Measurements from ENCODE around the gene VPS33A. TPM values are rescaled to one million over a fixed set of nuclear protein-coding genes. Genes with fewer than 3 reads are reported as not detected.
"Not testable (repeated sequence)": the region's sequence is repeated elsewhere in the genome, so short reads cannot be mapped to it uniquely, and the experiment has no call there.

The VPS33A gene
- polyA plus RNA-seq, 1 donor, result 18.3 TPM

GRCh38 chr12:122206111-122206881 lies 60.0 kb downstream of the VPS33A start:
- no CpG with 5 or more reads among the region's 27 CpGs for WGBS (ENCODE audit: insufficient coverage, low lambda C conversion rate)
- Histone ChIP-seq H3K9me3 (ENCODE audit: control insufficient read depth, low read depth, low read length) (no peaks in the 10 kb centered on the region), H3K36me3 (ENCODE audit: control insufficient read depth, insufficient read depth, low read length) (peaks cover 41% of the 10 kb centered on the region), H3K27me3 (ENCODE audit: control insufficient read depth, insufficient read depth, low read length) (peaks cover 30% of the 10 kb centered on the region), H3K4me1 (ENCODE audit: control insufficient read depth, insufficient read depth, low read length) (peaks cover 11% of the 10 kb centered on the region), H3K27ac (ENCODE audit: low read length) (no peak overlapping the region), H3K4me3 (ENCODE audit: low read length) (no peak overlapping the region)
- no peak for DNase-seq

DNA sequence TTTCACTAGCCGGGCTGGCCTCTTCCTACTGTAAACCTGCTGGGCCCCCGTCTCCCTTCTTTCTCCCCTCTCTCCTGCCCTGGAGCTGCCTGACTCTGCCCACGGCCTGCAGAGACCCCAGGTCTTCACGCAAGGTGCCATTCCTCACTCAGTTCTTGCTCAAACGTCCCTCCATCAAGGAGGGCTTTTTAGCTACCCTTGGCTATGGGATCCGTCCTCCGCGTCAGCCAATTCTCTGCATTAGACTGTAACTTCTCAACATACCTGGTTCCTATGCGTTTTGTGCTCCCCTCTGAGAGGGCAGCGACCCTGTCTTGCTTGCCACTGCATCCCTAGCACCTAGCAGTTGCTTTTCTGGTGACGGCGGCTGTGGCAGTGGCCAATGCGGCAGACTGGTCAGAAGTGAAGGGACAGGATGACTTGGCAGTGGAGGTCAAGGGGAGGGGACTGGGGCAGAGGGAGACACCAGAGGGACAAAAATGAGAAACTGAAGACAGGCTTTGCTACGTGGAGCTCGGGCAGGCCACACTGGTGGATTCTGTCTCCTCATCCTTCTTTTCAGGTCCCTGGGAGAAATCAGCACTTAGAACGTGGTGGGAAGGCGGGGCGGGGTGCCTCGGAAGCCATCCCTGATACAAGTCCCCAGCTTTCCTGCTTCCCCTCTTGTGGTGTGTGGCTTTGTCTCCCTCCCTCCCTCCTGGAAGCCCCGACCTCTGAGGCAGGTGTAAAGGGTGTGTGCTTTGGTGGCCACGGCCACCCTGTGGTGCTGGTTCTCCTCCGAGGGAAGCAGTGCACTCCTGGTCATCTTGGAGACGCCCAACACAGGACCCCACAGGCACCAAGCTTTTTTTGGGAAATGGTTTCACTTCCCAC lies 61.0 kb downstream of the VPS33A start:
- DNase-seq, result no peak
- H3K9me3 ChIP-seq (ENCODE audit: control insufficient read depth, low read depth, low read length), result no peaks in the 10 kb centered on the region
- H3K4me3 ChIP-seq (ENCODE audit: low read length), result no peak overlapping the region
- WGBS (ENCODE audit: insufficient coverage, low lambda C conversion rate), result 50% methylated on average over 2 of the region's 23 CpGs
- peaks cover 31% of the 10 kb centered on the region for H3K36me3 ChIP-seq (ENCODE audit: control insufficient read depth, insufficient read depth, low read length)
- H3K4me1 ChIP-seq (ENCODE audit: control insufficient read depth, insufficient read depth, low read length), result peaks cover 21% of the 10 kb centered on the region
- H3K27me3 ChIP-seq (ENCODE audit: control insufficient read depth, insufficient read depth, low read length), result peaks cover 30% of the 10 kb centered on the region
- H3K27ac ChIP-seq (ENCODE audit: low read length), result no peak overlapping the region

DNA sequence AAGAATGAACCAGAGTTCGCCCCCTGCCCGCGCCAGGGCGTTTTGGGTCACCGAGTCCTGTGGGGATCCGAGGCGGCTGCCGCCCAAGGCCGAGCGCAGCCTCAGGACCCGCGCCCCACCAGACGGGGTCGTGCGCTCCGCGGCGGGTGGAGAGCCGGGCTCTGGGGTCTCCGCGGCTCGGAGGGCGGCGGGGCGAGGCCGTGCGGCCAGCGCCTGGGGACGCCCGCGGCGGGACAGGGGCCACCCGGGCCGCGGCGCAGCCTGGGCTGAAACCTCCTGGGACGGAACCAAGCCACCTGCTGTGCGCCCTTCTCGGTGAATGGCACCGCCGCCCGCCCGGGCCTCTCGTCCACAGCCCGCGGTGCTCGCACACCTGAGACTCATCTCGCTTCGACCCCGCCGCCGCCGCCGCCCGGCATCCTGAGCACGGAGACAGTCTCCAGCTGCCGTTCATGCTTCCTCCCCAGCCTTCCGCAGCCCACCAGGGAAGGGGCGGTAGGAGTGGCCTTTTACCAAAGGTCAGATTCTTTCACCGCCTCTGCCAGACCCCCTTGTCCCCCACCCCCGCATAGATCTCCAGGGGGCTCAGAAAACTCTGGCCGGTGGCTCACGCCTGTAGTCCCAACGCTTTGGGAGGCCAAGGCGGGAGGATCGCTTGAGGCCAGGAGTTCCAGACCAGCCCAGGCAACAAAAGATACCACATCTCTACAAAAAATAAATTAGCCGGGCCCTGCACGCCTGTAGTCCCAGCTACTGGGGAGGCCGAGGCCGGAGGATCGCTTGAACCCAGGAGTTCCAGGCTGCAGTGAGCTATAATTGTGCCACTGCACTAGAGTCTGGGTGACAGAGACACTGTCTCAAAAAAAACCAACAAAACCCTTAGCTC lies 61.9 kb downstream of the VPS33A start:
- no peak overlapping the region for H3K4me3 ChIP-seq (ENCODE audit: low read length)
- peaks cover 30% of the 10 kb centered on the region for H3K27me3 ChIP-seq (ENCODE audit: control insufficient read depth, insufficient read depth, low read length)
- no CpG with 5 or more reads among the region's 71 CpGs for WGBS (ENCODE audit: insufficient coverage, low lambda C conversion rate)
- H3K4me1 ChIP-seq (ENCODE audit: control insufficient read depth, insufficient read depth, low read length), result peaks cover 25% of the 10 kb centered on the region
- no peak overlapping the region for H3K27ac ChIP-seq (ENCODE audit: low read length)
- DNase-seq, result no peak
- no peaks in the 10 kb centered on the region for H3K9me3 ChIP-seq (ENCODE audit: control insufficient read depth, low read depth, low read length)
- H3K36me3 ChIP-seq (ENCODE audit: control insufficient read depth, insufficient read depth, low read length), result peaks cover 25% of the 10 kb centered on the region

DNA sequence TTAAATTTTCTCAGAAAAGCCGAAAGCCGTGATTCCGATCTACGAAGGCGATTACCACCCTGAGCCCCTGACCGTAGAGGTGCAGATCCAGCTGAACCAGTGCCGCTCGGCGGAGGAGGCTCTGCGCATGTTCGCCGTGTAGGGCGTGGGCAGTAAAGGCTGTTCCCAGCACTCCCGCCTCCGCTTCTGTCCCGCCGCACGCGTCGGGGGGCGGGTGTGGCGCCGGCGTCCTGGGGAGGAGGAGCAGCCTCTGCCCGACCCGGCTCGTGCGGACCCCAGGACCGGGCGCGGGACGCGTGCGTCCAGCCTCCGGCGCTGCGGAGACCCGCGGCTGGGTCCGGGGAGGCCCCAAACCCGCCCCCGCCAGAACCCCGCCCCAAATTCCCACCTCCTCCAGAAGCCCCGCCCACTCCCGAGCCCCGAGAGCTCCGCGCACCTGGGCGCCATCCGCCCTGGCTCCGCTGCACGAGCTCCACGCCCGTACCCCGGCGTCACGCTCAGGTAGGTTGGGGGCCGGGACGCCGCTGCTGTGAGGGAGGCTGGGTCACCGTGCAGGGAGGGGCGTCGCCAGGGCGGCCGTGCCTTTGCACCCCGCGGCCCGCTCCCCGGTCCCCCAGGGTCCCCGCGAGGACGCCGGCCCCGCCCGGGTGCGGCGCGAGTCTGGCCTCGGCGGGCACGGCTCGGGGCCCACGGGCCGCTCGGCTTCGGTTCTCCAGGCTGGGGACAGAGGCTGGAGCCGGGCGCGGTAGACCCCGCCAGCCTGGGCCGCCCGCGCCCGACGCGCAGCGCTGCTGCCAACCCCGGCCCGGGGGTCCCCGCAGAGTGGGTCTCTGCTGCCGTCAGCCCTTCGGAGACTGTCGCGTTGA lies 62.8 kb downstream of the VPS33A start, which contains the start of gene B3GNT4:
TSS of gene B3GNT4 (plus strand) at position 409 of the 866 bp plus-strand sequence. CDS start 910 bp downstream, outside the sequence.
- peak; percentile 64 to 79 for DNase-seq
- H3K27ac ChIP-seq (ENCODE audit: low read length), result no peak within 1 kb of the TSS
- H3K4me3 ChIP-seq (ENCODE audit: low read length), result peak within 1 kb of the TSS; percentile 50
- H3K36me3 ChIP-seq (ENCODE audit: control insufficient read depth, insufficient read depth, low read length), result peaks cover 19% of the 10 kb centered on the region
- H3K9me3 ChIP-seq (ENCODE audit: control insufficient read depth, low read depth, low read length), result no peaks in the 10 kb centered on the region
- peaks cover 30% of the 10 kb centered on the region for H3K27me3 ChIP-seq (ENCODE audit: control insufficient read depth, insufficient read depth, low read length)
- no CpG with 5 or more reads among the region's 104 CpGs for WGBS (ENCODE audit: insufficient coverage, low lambda C conversion rate)
- H3K4me1 ChIP-seq (ENCODE audit: control insufficient read depth, insufficient read depth, low read length), result peaks cover 25% of the 10 kb centered on the region

GRCh38 chr12:122202811-122203210 lies 63.5 kb downstream of the VPS33A start:
- no CpG with 5 or more reads among the region's 19 CpGs for WGBS (ENCODE audit: insufficient coverage, low lambda C conversion rate)
- H3K27me3 ChIP-seq (ENCODE audit: control insufficient read depth, insufficient read depth, low read length), result peaks cover 30% of the 10 kb centered on the region

GRCh38 chr12:122202017-122202416 lies 64.3 kb downstream of the VPS33A start:
- H3K36me3 ChIP-seq (ENCODE audit: control insufficient read depth, insufficient read depth, low read length), result peaks cover 4% of the 10 kb centered on the region
- DNase-seq, result no peak
- no peaks in the 10 kb centered on the region for H3K9me3 ChIP-seq (ENCODE audit: control insufficient read depth, low read depth, low read length)
- peaks cover 30% of the 10 kb centered on the region for H3K27me3 ChIP-seq (ENCODE audit: control insufficient read depth, insufficient read depth, low read length)
- WGBS (ENCODE audit: insufficient coverage, low lambda C conversion rate), result no CpG with 5 or more reads among the region's 6 CpGs
- H3K4me1 ChIP-seq (ENCODE audit: control insufficient read depth, insufficient read depth, low read length), result peaks cover 25% of the 10 kb centered on the region
- H3K4me3 ChIP-seq (ENCODE audit: low read length), result no peak overlapping the region
- H3K27ac ChIP-seq (ENCODE audit: low read length), result no peak overlapping the region

More at GRCh38 chr12:122202811-122203210, 63.5 kb downstream of the VPS33A start:
- not testable (repeated sequence) for H3K27ac ChIP-seq (ENCODE audit: low read length); DNase-seq; H3K9me3 ChIP-seq (ENCODE audit: control insufficient read depth, low read depth, low read length)
- Histone ChIP-seq H3K4me1 (ENCODE audit: control insufficient read depth, insufficient read depth, low read length) (peaks cover 25% of the 10 kb centered on the region), H3K4me3 (ENCODE audit: low read length) (peak overlapping the region; percentile 50), H3K36me3 (ENCODE audit: control insufficient read depth, insufficient read depth, low read length) (peaks cover 12% of the 10 kb centered on the region)

GRCh38 chr12:122201381-122201780 lies 64.9 kb downstream of the VPS33A start:
- H3K4me1 ChIP-seq (ENCODE audit: control insufficient read depth, insufficient read depth, low read length), result peaks cover 25% of the 10 kb centered on the region
- H3K27me3 ChIP-seq (ENCODE audit: control insufficient read depth, insufficient read depth, low read length), result peaks cover 30% of the 10 kb centered on the region
- 80% methylated on average over 2 of the region's 5 CpGs for WGBS (ENCODE audit: insufficient coverage, low lambda C conversion rate)
- DNase-seq, result no peak
- no peak overlapping the region for H3K4me3 ChIP-seq (ENCODE audit: low read length)
- no peak overlapping the region for H3K27ac ChIP-seq (ENCODE audit: low read length)
- H3K9me3 ChIP-seq (ENCODE audit: control insufficient read depth, low read depth, low read length), result no peaks in the 10 kb centered on the region
- no peaks in the 10 kb centered on the region for H3K36me3 ChIP-seq (ENCODE audit: control insufficient read depth, insufficient read depth, low read length)

- Histone ChIP-seq H3K36me3 (ENCODE audit: control insufficient read depth, insufficient read depth, low read length) (no peaks in the 10 kb centered on the region), H3K9me3 (ENCODE audit: control insufficient read depth, low read depth, low read length) (no peaks in the 10 kb centered on the region), H3K4me1 (ENCODE audit: control insufficient read depth, insufficient read depth, low read length) (peaks cover 25% of the 10 kb centered on the region), H3K27me3 (ENCODE audit: control insufficient read depth, insufficient read depth, low read length) (peaks cover 29% of the 10 kb centered on the region), H3K27ac (ENCODE audit: low read length) (no peak overlapping the region), H3K4me3 (ENCODE audit: low read length) (no peak overlapping the region)
- 73% methylated on average over 2 of the region's 24 CpGs for WGBS (ENCODE audit: insufficient coverage, low lambda C conversion rate)
- peak; percentile 80 to 86 for DNase-seq
These were observed 65.6 kb downstream of the VPS33A start for GRCh38 chr12:122200541-122201175.
